GM12872 (cell line): ENCODE results near the gene LRFN3.

Experiments used
- CTCF ChIP-seq: IDR thresholded peaks from 3 replicates; pipeline ENCODE4 v1.5.1; 2011; ENCODE audit warnings: low read depth, mild to moderate bottlenecking, low read length, moderate library complexity; ENCODE audit not compliant: insufficient read depth

The LRFN3 gene

GRCh38 chr19:35935911-35936737 is at the start of gene LRFN3:
Gene LRFN3, plus strand, starts transcription at chr19:35936374. Its CDS starts 3,052 bp downstream, at chr19:35939426.
- no peak for TF ChIP-seq CTCF

GRCh38 chr19:35887197-35887596 is 49.0 kb upstream of the LRFN3 start:
- TF ChIP-seq CTCF = no peak

GRCh38 chr19:35888398-35888797 is 47.8 kb upstream of the LRFN3 start:
- TF ChIP-seq CTCF = no peak

- no peak for TF ChIP-seq CTCF
Observed at GRCh38 chr19:35889370-35890112, 46.6 kb upstream of the LRFN3 start.

- TF ChIP-seq CTCF = no peak
Observed at GRCh38 chr19:35890113-35890650, 46.0 kb upstream of the LRFN3 start.

- no peak for TF ChIP-seq CTCF
Observed at GRCh38 chr19:35894342-35894741, 41.8 kb upstream of the LRFN3 start.

- no peak for TF ChIP-seq CTCF
Observed at GRCh38 chr19:35895911-35896642, 40.1 kb upstream of the LRFN3 start.
